Suprapubic skin (tissue), 4 donors: Measurements from ENCODE around the gene TNS3. TPM values are rescaled to one million over a fixed set of nuclear protein-coding genes. Genes with fewer than 3 reads are reported as not detected.

Experiments used
- DNase-seq, 2 donors: peaks; one replicate each; pipeline ENCODE4 v3.0.0-alpha.2; 2019; ENCODE audit warnings: low spot score in 2 of 2
- H3K27ac ChIP-seq: fragments of 200-600 bp; sonication (generic); one replicate; pipeline ENCODE4 v1.5.1; 2019
- H3K27me3 ChIP-seq: fragments of 200-600 bp; sonication (generic); one replicate; pipeline ENCODE4 v1.5.1; 2019
- H3K36me3 ChIP-seq: fragments of 200-600 bp; sonication (generic); one replicate; pipeline ENCODE4 v1.5.1; 2019
- H3K4me1 ChIP-seq: fragments of 200-600 bp; sonication (generic); one replicate; pipeline ENCODE4 v1.5.1; 2019
- H3K4me3 ChIP-seq: fragments of 200-600 bp; sonication (generic); one replicate; pipeline ENCODE4 v1.5.1; 2019; ENCODE audit warnings: mild to moderate bottlenecking
- H3K9me3 ChIP-seq: fragments of 200-600 bp; sonication (generic); one replicate; pipeline ENCODE4 v1.5.1; 2019
- CTCF ChIP-seq, 2 donors: fragments of 200-600 bp in 1 of 2; fragments of 450-650 bp in 1 of 2; sonication (generic) in 1 of 2; IDR thresholded peaks; one replicate each; pipeline ENCODE4 v1.5.1; 2016 to 2019; ENCODE audit warnings: antibody characterized with exemption in 2 of 2, mild to moderate bottlenecking in 1 of 2, moderate library complexity in 1 of 2
- EP300 ChIP-seq: sonication (generic); formaldehyde crosslinking; IDR thresholded peaks from one replicate; pipeline ENCODE4 v1.6.1; 2017; ENCODE audit warnings: antibody characterized with exemption
- POLR2A ChIP-seq, 2 donors: fragments of 450-650 bp; IDR thresholded peaks; one replicate each; pipeline ENCODE4 v1.6.1; 2017; ENCODE audit warnings: antibody characterized with exemption in 2 of 2, mild to moderate bottlenecking in 2 of 2, moderate library complexity in 2 of 2
- POLR2AphosphoS5 ChIP-seq, 3 donors: sonication (generic); formaldehyde crosslinking; IDR thresholded peaks; one replicate each; pipeline ENCODE4 v1.6.1; 2017; ENCODE audit warnings: antibody characterized with exemption in 3 of 3
- WGBS: methylation state at CpG from one replicate; pipeline ENCODE4 v1.1.5; 2018; 5-methylcytosine and 5-hydroxymethylcytosine counted together
- total RNA-seq, 4 donors: library from RNA; depleted of rRNA; stranded (reverse); fragments of >200 nt; gene quantifications; one replicate each; pipeline ENCODE4 v1.1.0, GENCODE V29; 2016

The TNS3 gene
- total RNA-seq, 4 donors from 2014 or later = 14.3 to 53.0 (median 31.9) TPM

GRCh38 chr7:47556511-47557180, 25.3 kb downstream of the TNS3 start:
- Histone ChIP-seq H3K27ac (no peak overlapping the region), H3K9me3 (no peaks in the 10 kb centered on the region), H3K4me3 (no peak overlapping the region), H3K4me1 (peaks cover 32% of the 10 kb centered on the region), H3K36me3 (no peaks in the 10 kb centered on the region), H3K27me3 (no peaks in the 10 kb centered on the region)
- 87% methylated on average over 10 of the region's 13 CpGs for WGBS
- DNase-seq = no peak
- TF ChIP-seq POLR2A (IDR thresholded peaks at IDR 0.05) (no peak), EP300 (no peak), POLR2AphosphoS5 (IDR thresholded peaks at IDR 0.05) (no peak), CTCF (IDR thresholded peaks at IDR 0.05) (no peak)

- WGBS = 86% methylated on average over 2 of the region's 2 CpGs
- Histone ChIP-seq H3K9me3 (no peaks in the 10 kb centered on the region), H3K27ac (no peak overlapping the region), H3K36me3 (no peaks in the 10 kb centered on the region), H3K4me3 (no peak overlapping the region), H3K27me3 (no peaks in the 10 kb centered on the region), H3K4me1 (peaks cover 38% of the 10 kb centered on the region)
- TF ChIP-seq CTCF (IDR thresholded peaks at IDR 0.05) (no peak), POLR2AphosphoS5 (IDR thresholded peaks at IDR 0.05) (no peak), EP300 (no peak)
- DNase-seq = no peak
These were observed 28.6 kb downstream of the TNS3 start for GRCh38 chr7:47553309-47553708.

GRCh38 chr7:47552621-47553020, 29.3 kb downstream of the TNS3 start:
- TF ChIP-seq POLR2AphosphoS5 (IDR thresholded peaks at IDR 0.05) (peak in 1 of 3 donors; percentile 42), CTCF (IDR thresholded peaks at IDR 0.05) (no peak)
- Histone ChIP-seq H3K27ac (peak overlapping the region; percentile 59), H3K27me3 (no peaks in the 10 kb centered on the region), H3K9me3 (no peaks in the 10 kb centered on the region), H3K4me1 (peaks cover 32% of the 10 kb centered on the region), H3K36me3 (no peaks in the 10 kb centered on the region), H3K4me3 (no peak overlapping the region)
- no peak for DNase-seq
- WGBS = 34% methylated on average over 3 of the region's 3 CpGs

GRCh38 chr7:47551668-47552440, 30.1 kb downstream of the TNS3 start:
- Histone ChIP-seq H3K9me3 (no peaks in the 10 kb centered on the region), H3K27ac (peak overlapping the region; percentile 59), H3K27me3 (no peaks in the 10 kb centered on the region), H3K4me3 (no peak overlapping the region), H3K4me1 (peaks cover 29% of the 10 kb centered on the region), H3K36me3 (no peaks in the 10 kb centered on the region)
- WGBS = 28% methylated on average over 12 of the region's 12 CpGs
- TF ChIP-seq POLR2A (IDR thresholded peaks at IDR 0.05) = no peak
- TF ChIP-seq CTCF (IDR thresholded peaks at IDR 0.05) = no peak
- TF ChIP-seq POLR2AphosphoS5 (IDR thresholded peaks at IDR 0.05) = no peak
- no peak for TF ChIP-seq EP300
- DNase-seq = no peak

- TF ChIP-seq EP300 (no peak), CTCF (IDR thresholded peaks at IDR 0.05) (no peak), POLR2AphosphoS5 (IDR thresholded peaks at IDR 0.05) (no peak), POLR2A (IDR thresholded peaks at IDR 0.05) (no peak)
- peaks cover 25% of the 10 kb centered on the region for H3K4me1 ChIP-seq
- no peaks in the 10 kb centered on the region for H3K27me3 ChIP-seq
- 65% methylated on average over 11 of the region's 11 CpGs for WGBS
- H3K4me3 ChIP-seq = no peak overlapping the region
- DNase-seq = no peak
- H3K27ac ChIP-seq = peak overlapping the region; percentile 57
- no peaks in the 10 kb centered on the region for H3K36me3 ChIP-seq
- no peaks in the 10 kb centered on the region for H3K9me3 ChIP-seq
These were observed 31.0 kb downstream of the TNS3 start for GRCh38 chr7:47550788-47551470.
